Gastroesophageal sphincter (tissue), 3 donors: Measurements from ENCODE around the gene GALNTL6.

Experiments
- CTCF ChIP-seq, 4 experiments: fragments of 200-600 bp in 2 of 4; fragments of 450-650 bp in 2 of 4; sonication (generic) in 1 of 4; IDR thresholded peaks; one replicate each; pipeline ENCODE4 v1.5.1; 2017 to 2019; ENCODE audit warnings: antibody characterized with exemption in 4 of 4, mild to moderate bottlenecking in 2 of 4, moderate library complexity in 2 of 4
- EP300 ChIP-seq: sonication (generic); formaldehyde crosslinking; IDR thresholded peaks from one replicate; pipeline ENCODE4 v1.6.1; 2017; ENCODE audit warnings: antibody characterized with exemption, mild to moderate bottlenecking
- POLR2AphosphoS5 ChIP-seq: sonication (generic); formaldehyde crosslinking; IDR thresholded peaks from one replicate; pipeline ENCODE4 v1.6.1; 2017; ENCODE audit warnings: antibody characterized with exemption

- TF ChIP-seq CTCF (IDR thresholded peaks at IDR 0.05): no peak
- no peak for TF ChIP-seq EP300
- TF ChIP-seq POLR2AphosphoS5: no peak
Observed at GRCh38 chr4:173057442-173057841, 1244.2 kb downstream of the GALNTL6 start.
